OCI-LY3 (cell line): ENCODE results near the gene C16orf86.

Source experiments
- CTCF ChIP-seq: fragments of 200-600, 300-600 bp; sonication (generic); IDR thresholded peaks from 2 replicates; pipeline ENCODE4 v1.5.1; 2014; ENCODE audit warnings: antibody characterized with exemption, low read length, low read depth
- EZH2phosphoT487 ChIP-seq: fragments of 200-600 bp; shearing (Covaris generic); IDR thresholded peaks from 2 replicates; pipeline ENCODE4 v1.6.1; 2018; ENCODE audit warnings: antibody characterized with exemption, mixed run types, low read depth

- TF ChIP-seq CTCF (no peak), EZH2phosphoT487 (no peak)
Observed at GRCh38 chr16:67636713-67637112, 29.9 kb upstream of the C16orf86 start.
